GM21367 (cell line): ENCODE measurements around the gene HDAC7.
"Not testable (repeated sequence)": the region's sequence is repeated elsewhere in the genome, so short reads cannot be mapped to it uniquely, and the experiment has no call there.

Experiments used
- ATAC-seq: cut with Tn5 transposase; IDR thresholded peaks from one replicate; pipeline ENCODE4 v1.9.1; 2021; ENCODE audit not compliant: unreplicated experiment

The HDAC7 gene

DNA sequence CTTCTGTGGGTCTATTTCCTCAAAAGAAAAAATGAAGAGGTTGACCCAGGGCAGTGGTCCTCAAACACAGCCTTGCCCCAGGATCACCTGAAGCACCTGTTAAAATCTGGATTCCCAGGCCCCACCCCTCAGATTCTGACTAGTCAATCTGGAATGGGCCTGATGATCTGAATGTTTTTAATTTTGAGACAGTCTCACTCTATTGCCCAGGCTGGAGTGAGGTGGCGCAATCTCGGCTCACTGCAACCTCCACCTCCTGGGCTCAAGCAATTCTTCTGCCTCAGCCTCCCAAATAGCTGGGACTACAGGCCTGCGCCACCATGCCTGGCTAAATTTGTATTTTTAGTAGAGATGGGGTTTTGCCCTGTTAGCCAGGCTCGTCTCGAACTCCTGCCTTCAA is 4.3 kb downstream of the HDAC7 start:
- not testable (repeated sequence) for ATAC-seq

GRCh38 chr12:47814539-47815170 is 5.0 kb downstream of the HDAC7 start:
- ATAC-seq = no peak

DNA sequence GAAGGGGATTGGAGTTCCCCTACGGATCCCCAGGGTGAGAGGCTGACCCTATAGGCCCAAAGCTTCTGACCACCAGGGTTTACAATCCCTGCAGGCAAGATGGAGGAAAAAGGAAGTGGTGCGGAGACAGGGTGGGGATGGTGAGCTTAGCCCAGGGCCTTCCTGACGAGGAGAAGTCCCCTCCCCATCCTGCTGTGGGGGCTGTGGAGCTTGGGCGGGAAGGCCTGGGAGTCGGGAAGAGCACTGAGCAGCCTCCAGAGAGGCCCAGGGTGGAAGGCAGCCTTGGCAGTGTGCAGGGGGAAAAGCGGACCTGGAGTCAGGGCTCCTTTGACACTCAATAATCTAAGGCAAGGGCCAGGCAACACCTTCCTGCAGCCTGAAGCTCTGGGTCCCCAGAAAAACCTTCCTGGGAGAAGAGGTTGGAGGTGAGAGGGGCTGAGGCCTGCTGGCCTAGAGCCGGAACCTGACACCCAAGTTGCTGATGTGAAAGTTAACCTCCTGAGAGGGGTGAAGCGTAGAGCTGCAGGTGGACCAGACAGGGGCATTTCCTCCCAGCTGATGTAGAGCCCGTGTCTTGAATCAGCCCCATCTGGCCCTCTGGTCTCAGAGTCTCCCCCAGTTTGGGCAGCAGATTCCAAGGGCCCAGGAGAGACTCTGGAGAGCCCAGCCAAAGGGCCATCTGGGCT is 6.0 kb downstream of the HDAC7 start:
- peak; percentile 37 for ATAC-seq

- ATAC-seq = peak; percentile 59
Measured at GRCh38 chr12:47812797-47813510, 6.7 kb downstream of the HDAC7 start.

DNA sequence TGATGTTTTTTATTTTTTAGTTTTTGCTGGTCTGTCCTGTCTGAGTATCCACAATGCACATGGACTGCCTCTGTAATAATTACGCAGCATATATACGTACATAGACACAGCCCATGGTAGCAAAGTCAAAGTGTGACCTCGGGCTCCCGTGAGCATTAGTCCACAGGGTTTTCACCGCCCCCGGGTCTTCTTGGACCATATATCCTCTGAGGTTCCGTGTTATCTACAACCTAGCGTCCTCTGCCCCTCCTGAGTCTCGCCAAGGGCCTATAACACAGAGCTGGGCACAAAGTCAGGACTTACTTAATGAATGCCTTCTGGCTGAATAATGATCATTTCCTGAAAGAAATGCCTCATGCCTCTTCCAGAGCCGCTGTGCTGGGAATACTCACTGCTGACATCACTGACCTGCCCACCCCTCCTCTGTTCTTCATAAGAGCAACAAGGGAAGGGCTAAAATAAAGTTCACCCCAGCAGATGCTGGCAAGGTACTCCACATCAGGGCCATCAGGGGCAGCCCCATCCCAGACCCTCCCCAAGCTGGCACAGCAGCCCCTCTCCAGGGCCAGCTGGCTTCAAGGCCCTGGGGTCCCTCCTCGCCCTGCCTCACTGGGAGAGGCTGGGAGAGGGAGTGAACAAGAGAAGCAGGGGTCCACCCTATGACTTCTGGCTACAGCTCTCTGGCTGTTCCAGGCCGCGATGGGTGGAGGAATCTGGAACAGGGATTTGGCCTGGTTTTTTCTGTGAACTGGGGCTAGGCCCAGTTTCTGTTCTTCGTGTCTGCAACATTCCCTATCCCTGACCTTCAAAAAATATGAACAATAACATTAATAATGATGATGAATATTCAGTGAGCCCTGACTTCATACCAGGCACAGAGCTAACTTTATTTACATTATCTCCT is 7.9 kb downstream of the HDAC7 start:
- no peak for ATAC-seq

GRCh38 chr12:47811072-47811396 is 8.7 kb downstream of the HDAC7 start:
- ATAC-seq = no peak

GRCh38 chr12:47809518-47809917 is 10.2 kb downstream of the HDAC7 start:
- not testable (repeated sequence) for ATAC-seq

- ATAC-seq = no peak
Measured at GRCh38 chr12:47808574-47809365, 10.9 kb downstream of the HDAC7 start.

DNA sequence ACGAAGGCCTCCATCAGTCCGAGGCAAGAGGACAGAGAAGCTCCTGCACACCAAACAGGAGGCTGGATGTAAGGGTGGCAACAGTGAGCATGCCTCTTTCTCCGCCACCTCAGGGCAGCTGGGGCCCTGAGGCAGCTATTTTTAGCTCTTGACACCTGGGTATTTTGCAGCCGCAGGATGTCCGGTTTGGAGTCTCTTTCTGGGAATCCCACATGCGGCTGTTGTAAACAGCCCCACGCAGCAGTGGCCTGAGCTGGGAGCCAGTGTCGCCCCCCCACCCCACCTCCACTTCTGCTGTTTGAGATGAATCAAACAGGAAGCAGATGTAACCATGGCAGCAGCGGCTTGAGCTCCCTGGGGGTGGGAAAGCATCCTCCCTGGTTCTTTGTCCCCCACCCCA is 11.7 kb downstream of the HDAC7 start:
- ATAC-seq = peak; percentile 32

- ATAC-seq = no peak
Measured at GRCh38 chr12:47807338-47807737, 12.4 kb downstream of the HDAC7 start.

- ATAC-seq = no peak
Measured at GRCh38 chr12:47805417-47805816, 14.3 kb downstream of the HDAC7 start.

- no peak for ATAC-seq
Measured at GRCh38 chr12:47804171-47804570, 15.5 kb downstream of the HDAC7 start.

DNA sequence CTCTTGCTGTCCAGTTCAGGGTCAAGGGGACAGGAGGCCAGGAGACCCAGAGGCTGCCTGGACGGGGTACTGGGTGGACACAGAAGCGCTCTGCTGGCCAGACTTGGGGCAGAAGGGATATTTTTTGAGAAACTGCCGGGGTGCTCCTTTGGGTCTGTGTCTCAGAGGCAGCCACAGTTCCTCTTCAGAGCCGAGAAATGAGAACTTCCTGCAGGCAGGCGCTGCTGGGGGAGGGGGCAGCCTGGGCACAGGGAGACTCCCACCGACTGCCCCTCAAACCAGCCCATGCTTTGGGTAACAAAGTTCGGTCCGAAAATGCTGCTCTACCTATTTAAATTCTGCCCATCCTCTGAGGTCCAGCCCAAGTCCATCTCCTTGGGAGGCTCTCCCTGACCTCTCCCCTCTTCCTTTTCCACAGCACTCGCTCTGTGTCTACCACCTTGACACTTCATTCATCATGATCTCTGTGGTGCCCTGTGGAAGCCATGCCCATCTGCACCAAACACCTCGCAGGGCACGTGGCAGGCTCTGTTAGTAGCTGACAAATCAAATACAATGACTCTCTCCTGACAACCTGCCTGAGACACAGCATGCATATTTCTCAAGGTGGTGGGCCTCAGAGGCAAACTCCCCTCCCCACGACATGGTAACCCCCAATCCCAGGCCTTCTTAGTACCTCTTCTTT is 16.4 kb downstream of the HDAC7 start:
- ATAC-seq = no peak

DNA sequence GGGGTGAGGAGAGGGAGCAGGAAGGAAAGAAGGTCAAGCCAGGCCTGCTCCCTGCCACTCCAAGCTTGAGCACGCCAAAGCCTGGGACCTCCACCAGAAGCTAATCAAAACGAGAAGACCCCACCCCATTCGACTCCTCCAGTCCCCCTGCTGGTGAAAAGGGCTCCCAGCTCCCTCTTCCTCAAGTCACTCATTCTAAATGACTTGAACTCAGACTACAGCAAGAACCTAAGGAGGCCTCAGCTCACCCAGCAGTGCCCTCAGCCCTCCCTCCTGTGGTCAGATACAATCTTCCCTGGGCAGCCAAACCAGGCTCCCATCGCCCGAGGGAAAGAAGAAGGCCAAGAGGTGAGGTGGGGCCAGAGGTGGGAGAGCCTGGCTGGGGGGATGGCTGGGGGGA is 17.4 kb downstream of the HDAC7 start:
- no peak for ATAC-seq

DNA sequence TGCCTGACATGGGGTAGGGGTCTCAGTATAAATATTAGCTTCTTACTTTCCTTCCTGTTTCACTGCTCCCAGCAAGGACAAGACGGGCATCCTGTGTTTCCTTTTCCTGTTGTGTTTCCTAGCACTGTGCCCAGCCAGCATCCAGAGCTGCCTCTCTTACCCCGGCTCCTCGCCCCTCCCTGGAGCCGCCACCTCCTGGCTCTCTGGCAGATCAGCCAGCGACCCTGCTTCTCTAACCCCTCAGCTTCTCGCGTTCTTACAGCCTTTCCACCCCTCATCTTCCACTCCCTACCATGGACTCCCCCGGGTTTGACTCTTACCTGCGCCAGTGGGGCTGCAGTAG is 17.8 kb downstream of the HDAC7 start:
- ATAC-seq = no peak

- ATAC-seq = no peak
Measured at GRCh38 chr12:47801170-47801903, 18.4 kb downstream of the HDAC7 start.

GRCh38 chr12:47800582-47800981 is 19.1 kb downstream of the HDAC7 start:
- no peak for ATAC-seq

- ATAC-seq = no peak
Measured at GRCh38 chr12:47799357-47799955, 20.2 kb downstream of the HDAC7 start.

DNA sequence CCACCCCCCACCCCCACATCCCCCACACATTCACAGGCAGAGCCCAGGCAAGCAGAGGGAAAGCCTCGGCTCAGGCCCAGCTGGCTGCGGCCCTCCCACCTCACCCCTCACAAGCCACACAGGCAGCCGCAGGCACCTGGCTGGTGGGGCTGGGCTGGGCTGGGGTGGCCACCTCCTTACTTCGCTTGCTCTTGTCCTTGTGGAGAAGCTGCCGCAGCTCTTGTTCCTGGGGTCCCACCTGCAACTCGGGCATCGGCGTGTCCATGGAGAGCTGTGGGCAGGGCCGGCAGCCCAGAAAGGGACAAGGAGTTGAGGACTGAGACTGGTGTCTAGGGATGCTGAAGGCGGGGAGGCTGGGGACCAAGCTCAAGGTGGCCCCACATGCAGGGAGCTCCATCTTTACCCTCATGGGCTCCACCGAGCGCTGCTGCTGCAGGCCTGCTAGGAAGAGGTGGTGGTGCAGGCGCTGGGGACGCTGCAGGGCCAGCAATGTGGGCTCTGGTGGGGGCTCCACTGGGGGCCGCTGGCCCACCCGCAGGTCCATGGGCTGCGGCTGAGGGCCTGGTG is 21.2 kb downstream of the HDAC7 start:
- no peak for ATAC-seq
